DND-41 (cell line): ENCODE data around the gene EAF2.

Source experiments
- ATAC-seq: fragments of 200-7000 bp; cut with Tn5 transposase; 3 replicates; pipeline ENCODE4 v1.9.1; 2021; ENCODE audit warnings: low read depth; ENCODE audit not compliant: insufficient read depth
- DNase-seq: peaks from one replicate; pipeline ENCODE4 v3.0.0-alpha.2; 2020
- H2AFZ ChIP-seq: 2 replicates; pipeline ENCODE4 v1.6.0; 2012; ENCODE audit warnings: low read depth, low read length
- H3K27ac ChIP-seq: 2 replicates; pipeline ENCODE4 v1.5.1; 2012; ENCODE audit warnings: low read length, inconsistent platforms
- H3K27me3 ChIP-seq: fragments of 200-600 bp; sonication (generic); 2 replicates; pipeline ENCODE4 v1.6.0; 2012; ENCODE audit warnings: low read length, mild to moderate bottlenecking, inconsistent platforms; ENCODE audit not compliant: insufficient read depth, poor library complexity
- H3K36me3 ChIP-seq: 2 replicates; pipeline ENCODE4 v1.5.1; 2012; ENCODE audit warnings: low read length, inconsistent platforms; ENCODE audit not compliant: insufficient read depth
- H3K4me1 ChIP-seq: 2 replicates; pipeline ENCODE4 v1.5.1; 2012; ENCODE audit warnings: mild to moderate bottlenecking, low read length; ENCODE audit not compliant: insufficient read depth
- H3K4me2 ChIP-seq: 2 replicates; pipeline ENCODE4 v1.6.0; 2012; ENCODE audit warnings: mild to moderate bottlenecking, moderate library complexity, low read length, inconsistent platforms; ENCODE audit not compliant: insufficient read depth
- H3K4me3 ChIP-seq, 2 experiments: fragments of 200-600 bp in 1 of 2; shearing (Covaris generic) in 1 of 2; 2 replicates each; pipeline ENCODE4 v1.5.1; 2012 to 2016; ENCODE audit warnings: inconsistent platforms in 2 of 2, low read length in 2 of 2, mild to moderate bottlenecking in 2 of 2, low read depth in 1 of 2, moderate library complexity in 1 of 2
- H3K79me2 ChIP-seq: 2 replicates; pipeline ENCODE4 v1.6.0; 2012; ENCODE audit warnings: low read length, inconsistent platforms; ENCODE audit not compliant: insufficient read depth
- H3K9ac ChIP-seq: 2 replicates; pipeline ENCODE4 v1.6.0; 2012; ENCODE audit warnings: low read depth, mild to moderate bottlenecking, inconsistent platforms, low read length, moderate library complexity
- H3K9me3 ChIP-seq: 2 replicates; pipeline ENCODE4 v1.5.1; 2012; ENCODE audit warnings: low read length, moderate library complexity, mild to moderate bottlenecking, inconsistent platforms; ENCODE audit not compliant: insufficient read depth, severe bottlenecking
- H4K20me1 ChIP-seq: 2 replicates; pipeline ENCODE4 v1.6.0; 2012; ENCODE audit warnings: low read length; ENCODE audit not compliant: insufficient read depth
- CTCF ChIP-seq: IDR thresholded peaks from 2 replicates; pipeline ENCODE4 v1.5.1; 2012; ENCODE audit warnings: borderline replicate concordance, low read length, moderate library complexity, mild to moderate bottlenecking; ENCODE audit not compliant: poor library complexity, severe bottlenecking; ENCODE audit errors: extremely low read depth
- EZH2 ChIP-seq: IDR thresholded peaks from 3 replicates; pipeline ENCODE4 v1.6.1; 2012; ENCODE audit warnings: borderline replicate concordance, low read depth, mild to moderate bottlenecking, moderate library complexity, low read length, inconsistent platforms; ENCODE audit not compliant: severe bottlenecking

The EAF2 gene

GRCh38 chr3:121914081-121914998 is 79.3 kb downstream of the EAF2 start:
- Histone ChIP-seq H2AFZ (no peak overlapping the region), H3K4me3 (no peak overlapping the region), H3K27ac (no peak overlapping the region), H3K9ac (no peak overlapping the region), H3K36me3 (no peaks in the 10 kb centered on the region), H3K4me1 (no peaks in the 10 kb centered on the region), H3K79me2 (no peaks in the 10 kb centered on the region), H3K9me3 (no peaks in the 10 kb centered on the region), H4K20me1 (no peaks in the 10 kb centered on the region), H3K27me3 (no peaks in the 10 kb centered on the region), H3K4me2 (no peak overlapping the region)
- DNase-seq (no peak), ATAC-seq (no peak)
- TF ChIP-seq EZH2, result no peak
- TF ChIP-seq CTCF, result no peak

GRCh38 chr3:121916189-121916588 is 81.2 kb downstream of the EAF2 start:
- Histone ChIP-seq H2AFZ (no peak overlapping the region), H3K79me2 (no peaks in the 10 kb centered on the region), H3K9me3 (no peaks in the 10 kb centered on the region), H3K4me1 (no peaks in the 10 kb centered on the region), H4K20me1 (no peaks in the 10 kb centered on the region), H3K4me2 (no peak overlapping the region), H3K4me3 (no peak overlapping the region), H3K9ac (no peak overlapping the region), H3K36me3 (no peaks in the 10 kb centered on the region), H3K27ac (no peak overlapping the region), H3K27me3 (no peaks in the 10 kb centered on the region)
- DNase-seq (no peak), ATAC-seq (no peak)
- TF ChIP-seq CTCF (no peak), EZH2 (no peak)

- Histone ChIP-seq H3K4me3 (no peak overlapping the region), H4K20me1 (no peaks in the 10 kb centered on the region), H3K4me2 (no peak overlapping the region), H2AFZ (no peak overlapping the region), H3K9me3 (no peaks in the 10 kb centered on the region), H3K27ac (no peak overlapping the region), H3K27me3 (no peaks in the 10 kb centered on the region), H3K9ac (no peak overlapping the region), H3K4me1 (no peaks in the 10 kb centered on the region), H3K36me3 (no peaks in the 10 kb centered on the region), H3K79me2 (no peaks in the 10 kb centered on the region)
- TF ChIP-seq CTCF, result no peak
- TF ChIP-seq EZH2, result no peak
- DNase-seq (no peak), ATAC-seq (no peak)
These were observed 83.9 kb downstream of the EAF2 start for GRCh38 chr3:121918779-121919483.
